ENCODE data around the gene OR11H7. TPM values are rescaled to one million over a fixed set of nuclear protein-coding genes. Genes with fewer than 3 reads are reported as not detected.
"Not testable (repeated sequence)": the region's sequence is repeated elsewhere in the genome, so short reads cannot be mapped to it uniquely, and the experiment has no call there.

Gene OR11H7
- total RNA-seq, result not detected

DNA sequence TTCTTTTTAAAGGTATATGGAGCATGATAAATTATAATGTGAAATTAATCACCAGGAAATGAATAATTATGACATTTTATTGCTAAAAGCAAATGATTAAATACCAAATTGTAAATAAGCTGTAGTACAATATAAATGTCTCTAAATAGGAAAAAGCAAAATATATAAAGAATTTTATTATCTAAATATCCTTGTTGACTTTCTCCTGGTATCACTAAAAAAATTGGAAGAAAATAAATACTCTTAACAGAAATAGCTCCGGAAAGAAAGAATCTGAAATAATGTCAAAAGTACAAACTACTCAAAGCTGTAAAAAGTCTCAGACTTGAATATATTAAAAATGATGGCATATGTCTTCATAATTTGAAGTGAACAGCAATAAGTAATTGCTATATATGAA is at the start of gene OR11H7:
TSS of gene OR11H7 (plus strand) at position 301 of the 400 bp plus-strand sequence.
- H3K27ac Mint-ChIP-seq, result no peak within 1 kb of the TSS

DNA sequence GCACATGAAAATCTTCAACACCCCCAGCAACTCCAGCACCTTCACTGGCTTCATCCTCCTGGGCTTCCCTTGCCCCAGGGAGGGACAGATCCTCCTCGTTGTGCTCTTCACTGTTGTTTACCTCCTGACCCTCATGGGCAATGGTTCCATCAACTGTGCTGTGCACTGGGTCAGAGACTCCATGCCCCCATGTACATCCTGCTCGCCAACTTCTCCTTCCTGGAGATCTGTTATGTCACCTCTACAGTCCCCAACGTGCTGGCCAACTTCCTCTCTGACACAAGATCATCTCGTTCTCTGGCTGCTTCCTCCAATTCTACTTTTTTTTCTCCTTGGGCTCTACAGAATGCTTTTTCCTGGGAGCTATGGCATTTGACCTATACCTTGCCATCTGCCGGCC is 49.6 kb upstream of the OR11H7 start:
- H3K27ac Mint-ChIP-seq, result no peak overlapping the region
- H3K9me3 Mint-ChIP-seq (ENCODE audit: low read depth), result no peaks in the 10 kb centered on the region
- peaks cover 5% of the 10 kb centered on the region for H3K27me3 Mint-ChIP-seq
- no peaks in the 10 kb centered on the region for H3K4me1 Mint-ChIP-seq
- H3K4me3 Mint-ChIP-seq, result no peak overlapping the region
- no peaks in the 10 kb centered on the region for H3K36me3 Mint-ChIP-seq
- ATAC-seq (no peak), DNase-seq (no peak)
- CTCF ChIA-PET, result no interaction called here

More for the DNA sequence above, at the start of gene OR11H7:
- H3K4me1 Mint-ChIP-seq, result no peaks in the 10 kb centered on the region
- no peaks in the 10 kb centered on the region for H3K27me3 Mint-ChIP-seq
- DNase-seq (no peak), ATAC-seq (no peak)
- CTCF ChIA-PET, result no interaction called here
- no peaks in the 10 kb centered on the region for H3K9me3 Mint-ChIP-seq (ENCODE audit: low read depth)
- no peak within 1 kb of the TSS for H3K4me3 Mint-ChIP-seq
- H3K36me3 Mint-ChIP-seq, result no peaks in the 10 kb centered on the region

DNA sequence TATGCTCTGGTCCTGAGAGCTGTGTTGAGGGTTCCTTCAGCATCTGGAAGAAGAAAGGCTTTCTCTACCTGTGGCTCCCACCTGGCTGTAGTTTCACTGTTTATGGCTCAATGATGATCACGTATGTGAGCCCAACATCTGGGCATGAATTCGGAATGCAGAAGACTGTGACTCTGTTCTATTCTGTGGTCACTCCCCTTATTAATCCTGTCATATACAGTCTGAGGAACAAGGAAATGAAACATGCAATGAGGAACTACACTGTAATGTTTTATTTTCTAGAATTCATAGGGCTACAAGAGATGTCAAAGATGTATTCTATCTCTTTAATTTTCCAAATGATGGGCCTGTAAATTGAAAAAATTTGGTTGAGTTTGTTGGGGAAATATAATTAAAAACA is 48.9 kb upstream of the OR11H7 start:
- Mint-ChIP-seq H3K36me3 (no peaks in the 10 kb centered on the region), H3K27me3 (peaks cover 4% of the 10 kb centered on the region), H3K4me3 (no peak overlapping the region), H3K9me3 (ENCODE audit: low read depth) (no peaks in the 10 kb centered on the region), H3K4me1 (no peaks in the 10 kb centered on the region), H3K27ac (no peak overlapping the region)
- CTCF ChIA-PET, result no interaction called here
- ATAC-seq, result no peak
- DNase-seq, result no peak

- CTCF ChIA-PET, result no interaction called here
Measured at GRCh38 chr14:20180486-20180885, 48.3 kb upstream of the OR11H7 start.

DNA sequence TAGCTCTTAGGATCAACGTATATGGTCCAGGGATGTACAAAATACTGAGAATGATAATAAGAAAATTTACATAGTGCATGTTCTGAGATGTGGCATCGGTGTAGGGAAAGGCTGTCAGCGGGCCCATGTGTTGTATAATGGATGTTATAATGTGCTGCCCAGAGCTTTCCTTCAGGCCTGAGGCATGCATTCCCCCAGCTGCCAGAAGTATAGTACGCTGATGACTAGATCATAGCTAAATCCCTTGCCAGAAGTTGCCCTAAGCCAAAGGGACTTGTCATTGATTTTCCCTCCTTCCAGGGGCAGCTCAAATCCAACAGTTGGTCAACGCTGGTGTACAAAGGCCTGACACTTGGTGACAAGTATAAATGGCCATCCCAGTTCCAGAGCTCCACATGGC is 44.6 kb upstream of the OR11H7 start:
- Mint-ChIP-seq H3K36me3 (no peaks in the 10 kb centered on the region), H3K27me3 (peaks cover 5% of the 10 kb centered on the region), H3K4me3 (no peak overlapping the region), H3K4me1 (no peaks in the 10 kb centered on the region), H3K9me3 (ENCODE audit: low read depth) (no peaks in the 10 kb centered on the region), H3K27ac (no peak overlapping the region)
- CTCF ChIA-PET, result no interaction called here
- DNase-seq (no peak), ATAC-seq (no peak)

More at GRCh38 chr14:20180486-20180885, 48.3 kb upstream of the OR11H7 start:
- Mint-ChIP-seq H3K4me1 (no peaks in the 10 kb centered on the region), H3K36me3 (no peaks in the 10 kb centered on the region), H3K4me3 (no peak overlapping the region), H3K27me3 (peaks cover 3% of the 10 kb centered on the region), H3K27ac (no peak overlapping the region), H3K9me3 (ENCODE audit: low read depth) (no peaks in the 10 kb centered on the region)
- DNase-seq (no peak), ATAC-seq (no peak)

- ATAC-seq, result no peak
- H3K36me3 Mint-ChIP-seq, result no peaks in the 10 kb centered on the region
- H3K4me1 Mint-ChIP-seq, result no peaks in the 10 kb centered on the region
- CTCF ChIA-PET, result no interaction called here
- no peak within 1 kb of the TSS for H3K4me3 Mint-ChIP-seq
- peaks cover 12% of the 10 kb centered on the region for H3K27me3 Mint-ChIP-seq
- H3K9me3 Mint-ChIP-seq (ENCODE audit: low read depth), result no peaks in the 10 kb centered on the region
- DNase-seq, result no peak
- no peak within 1 kb of the TSS for H3K27ac Mint-ChIP-seq
Measured at GRCh38 chr14:20190596-20190995, 38.2 kb upstream of the OR11H7 start, which contains the start of gene OR11G2. OR11G2 (plus strand) TSS chr14:20190896; CDS start chr14:20197438, 6,542 bp downstream.

DNA sequence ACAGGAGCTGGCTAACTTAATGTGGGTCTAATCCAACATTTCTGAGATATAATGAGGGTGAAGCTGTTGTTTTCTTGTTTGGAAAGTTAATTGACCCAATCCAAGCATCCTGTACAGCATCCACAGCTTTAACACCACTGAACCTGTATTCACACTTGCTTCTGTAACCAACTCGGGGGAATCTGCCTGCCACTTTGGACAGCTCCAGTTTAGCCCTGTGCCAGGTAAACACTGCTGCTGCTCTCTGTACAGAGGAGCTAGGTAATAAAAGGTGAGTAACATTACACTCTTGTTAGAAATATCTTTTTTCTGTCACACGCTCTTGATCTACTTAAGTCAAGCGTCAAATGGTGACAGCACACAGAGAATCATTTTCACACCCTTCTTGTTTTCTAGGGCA is 37.4 kb upstream of the OR11H7 start:
- Mint-ChIP-seq H3K4me3 (no peak overlapping the region), H3K36me3 (no peaks in the 10 kb centered on the region), H3K27ac (no peak overlapping the region), H3K4me1 (no peaks in the 10 kb centered on the region), H3K27me3 (peaks cover 17% of the 10 kb centered on the region), H3K9me3 (ENCODE audit: low read depth) (no peaks in the 10 kb centered on the region)
- ATAC-seq, result no peak
- CTCF ChIA-PET, result no interaction called here
- DNase-seq, result no peak

DNA sequence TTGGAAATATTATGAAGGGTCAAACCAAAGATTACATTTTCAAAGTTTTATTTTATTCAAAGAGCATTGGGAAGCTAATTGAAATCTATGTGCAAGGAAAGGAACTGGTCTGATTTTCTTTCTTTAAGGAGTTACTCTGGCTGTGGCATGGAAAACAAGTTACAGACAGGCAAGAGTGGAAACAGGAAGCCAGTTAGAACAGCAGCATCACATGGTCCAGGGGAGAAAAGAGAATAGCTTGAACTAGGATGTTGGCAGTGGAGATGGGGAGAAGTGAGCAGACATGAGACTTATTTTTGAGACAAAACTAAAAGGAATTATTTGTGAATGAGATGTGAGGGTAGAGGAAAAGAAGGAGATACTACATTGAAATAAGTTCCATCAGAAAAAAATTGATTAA is 34.7 kb upstream of the OR11H7 start:
- Mint-ChIP-seq H3K4me3 (no peak overlapping the region), H3K4me1 (no peaks in the 10 kb centered on the region), H3K9me3 (ENCODE audit: low read depth) (no peaks in the 10 kb centered on the region), H3K27ac (no peak overlapping the region), H3K27me3 (peaks cover 15% of the 10 kb centered on the region), H3K36me3 (no peaks in the 10 kb centered on the region)
- ATAC-seq (no peak), DNase-seq (no peak)
- CTCF ChIA-PET, result interaction anchor here (1.0 kb wide), 1 partner anchor 38 kb away, joined by 3 read pairs; no protein-coding TSS in a partner anchor

GRCh38 chr14:20195170-20195569 is 33.6 kb upstream of the OR11H7 start:
- DNase-seq; ATAC-seq; H3K27ac Mint-ChIP-seq; H3K9me3 Mint-ChIP-seq (ENCODE audit: low read depth); CTCF ChIA-PET; H3K4me1 Mint-ChIP-seq; H3K4me3 Mint-ChIP-seq; H3K36me3 Mint-ChIP-seq: not testable (repeated sequence)
- H3K27me3 Mint-ChIP-seq, result peaks cover 17% of the 10 kb centered on the region

GRCh38 chr14:20195911-20196310 is 32.9 kb upstream of the OR11H7 start:
- Mint-ChIP-seq H3K9me3 (ENCODE audit: low read depth) (no peaks in the 10 kb centered on the region), H3K36me3 (no peaks in the 10 kb centered on the region), H3K4me1 (no peaks in the 10 kb centered on the region), H3K27me3 (peaks cover 17% of the 10 kb centered on the region), H3K27ac (no peak overlapping the region), H3K4me3 (no peak overlapping the region)
- DNase-seq (no peak), ATAC-seq (no peak)
- CTCF ChIA-PET, result no interaction called here

- Mint-ChIP-seq H3K36me3 (no peaks in the 10 kb centered on the region), H3K4me1 (no peaks in the 10 kb centered on the region), H3K27ac (no peak overlapping the region), H3K27me3 (peaks cover 17% of the 10 kb centered on the region), H3K4me3 (no peak overlapping the region), H3K9me3 (ENCODE audit: low read depth) (no peaks in the 10 kb centered on the region)
- DNase-seq, result no peak
- CTCF ChIA-PET, result no interaction called here
- ATAC-seq, result no peak
Measured at GRCh38 chr14:20197459-20197858, 31.3 kb upstream of the OR11H7 start.

GRCh38 chr14:20198991-20199390 is 29.8 kb upstream of the OR11H7 start:
- CTCF ChIA-PET, result no interaction called here
- no peaks in the 10 kb centered on the region for H3K9me3 Mint-ChIP-seq (ENCODE audit: low read depth)
- H3K27me3 Mint-ChIP-seq, result peaks cover 12% of the 10 kb centered on the region
- no peak overlapping the region for H3K27ac Mint-ChIP-seq
- ATAC-seq (no peak), DNase-seq (no peak)
- no peaks in the 10 kb centered on the region for H3K36me3 Mint-ChIP-seq
- no peak overlapping the region for H3K4me3 Mint-ChIP-seq
- H3K4me1 Mint-ChIP-seq, result no peaks in the 10 kb centered on the region

- H3K36me3 Mint-ChIP-seq, result no peaks in the 10 kb centered on the region
- no peak for ATAC-seq
- no peak overlapping the region for H3K4me3 Mint-ChIP-seq
- H3K4me1 Mint-ChIP-seq, result no peaks in the 10 kb centered on the region
- no peak for DNase-seq
- no peak overlapping the region for H3K27ac Mint-ChIP-seq
- CTCF ChIA-PET, result no interaction called here
- peaks cover 6% of the 10 kb centered on the region for H3K27me3 Mint-ChIP-seq
- no peaks in the 10 kb centered on the region for H3K9me3 Mint-ChIP-seq (ENCODE audit: low read depth)
Measured at GRCh38 chr14:20204721-20205120, 24.1 kb upstream of the OR11H7 start.

DNA sequence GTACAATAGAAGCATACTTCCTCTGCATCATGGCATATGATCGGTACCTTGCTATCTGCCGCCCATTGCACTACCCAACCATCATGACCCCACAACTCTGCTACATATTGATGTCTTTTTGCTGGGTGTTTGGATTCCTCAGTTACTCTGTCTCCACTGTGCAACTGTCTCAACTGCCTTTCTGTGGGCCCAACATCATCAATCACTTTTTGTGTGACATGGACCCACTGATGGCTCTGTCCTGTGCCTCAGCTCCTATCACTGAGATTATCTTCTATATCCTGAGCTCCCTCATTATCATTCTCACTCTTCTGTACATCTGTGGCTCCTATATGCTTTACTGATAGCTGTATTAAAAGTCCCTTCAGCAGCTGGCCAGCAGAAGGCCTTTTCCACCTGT is 19.2 kb upstream of the OR11H7 start:
- Mint-ChIP-seq H3K27me3 (peaks cover 4% of the 10 kb centered on the region), H3K36me3 (no peaks in the 10 kb centered on the region), H3K27ac (no peak overlapping the region), H3K9me3 (ENCODE audit: low read depth) (no peaks in the 10 kb centered on the region), H3K4me1 (no peaks in the 10 kb centered on the region), H3K4me3 (no peak overlapping the region)
- no peak for ATAC-seq
- no peak for DNase-seq
- CTCF ChIA-PET, result no interaction called here

GRCh38 chr14:20212406-20212805 is 16.4 kb upstream of the OR11H7 start:
- H3K4me3 Mint-ChIP-seq; H3K27ac Mint-ChIP-seq; H3K36me3 Mint-ChIP-seq; H3K27me3 Mint-ChIP-seq; ATAC-seq; H3K9me3 Mint-ChIP-seq (ENCODE audit: low read depth); CTCF ChIA-PET; DNase-seq; H3K4me1 Mint-ChIP-seq: not testable (repeated sequence)
